SK-N-MC (cell line): ENCODE measurements around the gene UGT1A10.

ENCODE experiments used
- EZH2 ChIP-seq: fragments of 200-600 bp; sonication (generic); IDR thresholded peaks from one replicate; pipeline ENCODE4 v1.6.1; 2017; ENCODE audit warnings: antibody characterized with exemption
- FOXP2 ChIP-seq: optimal IDR thresholded peaks from 2 replicates; pipeline ENCODE3; 2011; ENCODE audit warnings: mild to moderate bottlenecking, moderate library complexity; ENCODE audit not compliant: insufficient read depth; ENCODE audit errors: extremely low read length, control extremely low read depth
- POLR2AphosphoS5 ChIP-seq: IDR thresholded peaks from 2 replicates; pipeline ENCODE4 v1.6.1; 2012; ENCODE audit warnings: mild to moderate bottlenecking, low read depth, low read length, borderline replicate concordance

- TF ChIP-seq EZH2 (no peak), POLR2AphosphoS5 (no peak), FOXP2 (no peak)
Observed at GRCh38 chr2:233707940-233708644, 71.8 kb downstream of the UGT1A10 start.
